ENCODE data around the gene ZNF80. TPM values are rescaled to one million over a fixed set of nuclear protein-coding genes. Genes with fewer than 3 reads are reported as not detected.

The ZNF80 gene
- total and polyA plus RNA-seq, 2 of the 13 experiments (the other 11 are each of a cell fraction or from before 2014, with no cell fraction given): not detected

GRCh38 chr3:114214542-114215341 lies 22.6 kb downstream of the ZNF80 start:
- no peak overlapping the region for H2AFZ ChIP-seq (ENCODE audit: low read length)
- no peaks in the 10 kb centered on the region for H3K4me1 ChIP-seq (ENCODE audit: insufficient read depth, low read length)
- no peak overlapping the region for H3K27ac ChIP-seq (ENCODE audit: extremely low read length, insufficient read depth, low read length)
- in situ Hi-C loops (cut with HindIII; ENCODE audit: extremely low pct_ligation_motif_present, low pct_unique_long_range_greater_than_20kb): no loop called here
- no peaks in the 10 kb centered on the region for H3K9me3 ChIP-seq (ENCODE audit: low read length)
- no peak for DNase-seq (ENCODE audit: low spot score)
- H4K20me1 ChIP-seq (ENCODE audit: insufficient read depth, low read length): no peaks in the 10 kb centered on the region
- BruUV-seq (replicated peaks): no TSS peak
- no peaks in the 10 kb centered on the region for H3K79me2 ChIP-seq (ENCODE audit: insufficient read depth, low read length)
- H3K9ac ChIP-seq (ENCODE audit: insufficient read depth, low read depth, low read length): no peak overlapping the region
- WGBS (ENCODE audit: low lambda C conversion rate): 31% methylated on average over 6 of the region's 6 CpGs
- CTCF ChIA-PET (ENCODE audit: low intra/inter-chr PET ratio, low total read pairs): no interaction called here
- TF ChIP-seq ZSCAN25 (CRISPR knock-in tag; IDR thresholded peaks at IDR 0.05): no peak
- no peak for TF ChIP-seq ZKSCAN8 (CRISPR knock-in tag; IDR thresholded peaks at IDR 0.05; ENCODE audit: borderline replicate concordance)
- TF ChIP-seq ZNF180 (CRISPR knock-in tag; IDR thresholded peaks at IDR 0.05; ENCODE audit: borderline replicate concordance, low read depth): no peak
- TF ChIP-seq ZNF768 (CRISPR knock-in tag; IDR thresholded peaks at IDR 0.05): no peak
- TF ChIP-seq, protein P1, sequence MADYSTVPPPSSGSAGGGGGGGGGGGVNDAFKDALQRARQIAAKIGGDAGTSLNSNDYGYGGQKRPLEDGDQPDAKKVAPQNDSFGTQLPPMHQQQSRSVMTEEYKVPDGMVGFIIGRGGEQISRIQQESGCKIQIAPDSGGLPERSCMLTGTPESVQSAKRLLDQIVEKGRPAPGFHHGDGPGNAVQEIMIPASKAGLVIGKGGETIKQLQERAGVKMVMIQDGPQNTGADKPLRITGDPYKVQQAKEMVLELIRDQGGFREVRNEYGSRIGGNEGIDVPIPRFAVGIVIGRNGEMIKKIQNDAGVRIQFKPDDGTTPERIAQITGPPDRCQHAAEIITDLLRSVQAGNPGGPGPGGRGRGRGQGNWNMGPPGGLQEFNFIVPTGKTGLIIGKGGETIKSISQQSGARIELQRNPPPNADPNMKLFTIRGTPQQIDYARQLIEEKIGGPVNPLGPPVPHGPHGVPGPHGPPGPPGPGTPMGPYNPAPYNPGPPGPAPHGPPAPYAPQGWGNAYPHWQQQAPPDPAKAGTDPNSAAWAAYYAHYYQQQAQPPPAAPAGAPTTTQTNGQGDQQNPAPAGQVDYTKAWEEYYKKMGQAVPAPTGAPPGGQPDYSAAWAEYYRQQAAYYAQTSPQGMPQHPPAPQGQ (CRISPR knock-in tag; IDR thresholded peaks at IDR 0.05; ENCODE audit: borderline replicate concordance): no peak
- TF ChIP-seq, protein P2, sequence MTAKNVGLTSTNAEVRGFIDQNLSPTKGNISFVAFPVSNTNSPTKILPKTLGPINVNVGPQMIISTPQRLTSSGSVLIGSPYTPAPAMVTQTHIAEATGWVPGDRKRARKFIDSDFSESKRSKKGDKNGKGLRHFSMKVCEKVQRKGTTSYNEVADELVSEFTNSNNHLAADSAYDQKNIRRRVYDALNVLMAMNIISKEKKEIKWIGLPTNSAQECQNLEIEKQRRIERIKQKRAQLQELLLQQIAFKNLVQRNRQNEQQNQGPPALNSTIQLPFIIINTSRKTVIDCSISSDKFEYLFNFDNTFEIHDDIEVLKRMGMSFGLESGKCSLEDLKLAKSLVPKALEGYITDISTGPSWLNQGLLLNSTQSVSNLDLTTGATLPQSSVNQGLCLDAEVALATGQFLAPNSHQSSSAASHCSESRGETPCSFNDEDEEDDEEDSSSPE (CRISPR knock-in tag; IDR thresholded peaks at IDR 0.05): no peak
- TF ChIP-seq ZSCAN21 (CRISPR knock-in tag; IDR thresholded peaks at IDR 0.05; ENCODE audit: borderline replicate concordance): no peak
- TF ChIP-seq, protein P3, sequence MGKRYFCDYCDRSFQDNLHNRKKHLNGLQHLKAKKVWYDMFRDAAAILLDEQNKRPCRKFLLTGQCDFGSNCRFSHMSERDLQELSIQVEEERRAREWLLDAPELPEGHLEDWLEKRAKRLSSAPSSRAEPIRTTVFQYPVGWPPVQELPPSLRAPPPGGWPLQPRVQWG (CRISPR knock-in tag; IDR thresholded peaks at IDR 0.05; ENCODE audit: borderline replicate concordance, low read depth): no peak
- TF ChIP-seq KAT7 (CRISPR knock-in tag; IDR thresholded peaks at IDR 0.05; ENCODE audit: borderline replicate concordance): no peak
- TF ChIP-seq YEATS4 (CRISPR knock-in tag; IDR thresholded peaks at IDR 0.05; ENCODE audit: borderline replicate concordance): no peak
- no peak for TF ChIP-seq SOX13 (IDR thresholded peaks at IDR 0.05)
- no peak for TF ChIP-seq SOX13 (CRISPR knock-in tag; conservative IDR thresholded peaks at IDR 0.05 in 1 of 2, IDR thresholded peaks at IDR 0.05 in 1 of 2)
- FAIRE-seq: no peak
- ATAC-seq: no peak
- intact Hi-C loops (cut with micrococcal nuclease; ENCODE audit: unreplicated experiment): no loop called here
- H3K36me3 ChIP-seq (replicated peaks in 1 of 2; ENCODE audit: control insufficient read depth in 1 of 2, insufficient read depth in 2 of 2, low read length in 2 of 2): no peaks in the 10 kb centered on the region
- no peak overlapping the region for H3K4me3 ChIP-seq (replicated peaks in 1 of 3; ENCODE audit: insufficient read depth in 1 of 3, low read depth in 2 of 3, low read length in 3 of 3)
- H3K4me2 ChIP-seq (ENCODE audit: low read depth, low read length): no peak overlapping the region
- POLR2A ChIA-PET: no interaction called here
- peaks cover 0 to 16% of the 10 kb centered on the region in 2 experiments; a peak in 1 of 5 replicates for H3K27me3 ChIP-seq (ENCODE audit: control insufficient read depth in 1 of 2, insufficient read depth in 2 of 2, low read length in 2 of 2)

Measured in HepG2 (cell line).